Anterior cingulate cortex (tissue), 58 donors: ENCODE results near the gene SPHK1.

Experiments
- DNase-seq, 58 donors: peaks; one replicate each; lab custom pipeline; 2025; lab: John Stamatoyannopoulos, UW

The SPHK1 gene

DNA sequence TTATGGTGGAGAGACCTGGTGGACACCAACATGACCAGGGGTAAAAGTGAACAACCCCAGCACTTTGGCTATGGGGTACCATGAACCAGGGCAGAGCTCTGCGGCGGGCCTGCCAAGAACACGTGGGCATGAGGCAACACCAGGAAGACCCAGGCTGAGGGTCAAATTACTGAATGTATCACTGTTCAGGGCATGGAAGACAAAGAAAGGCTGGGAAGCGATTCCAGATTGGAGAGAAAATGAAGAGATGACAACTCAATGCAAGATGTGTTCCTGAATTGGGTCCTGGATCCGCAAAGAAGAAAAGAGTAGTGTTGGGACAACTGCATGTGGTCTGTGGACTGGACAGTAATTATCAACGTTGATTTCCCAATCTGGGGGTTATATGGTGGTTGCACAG is 19.8 kb downstream of the SPHK1 start:
- DNase-seq: peak in 1 of 58 donors; percentile 23

DNA sequence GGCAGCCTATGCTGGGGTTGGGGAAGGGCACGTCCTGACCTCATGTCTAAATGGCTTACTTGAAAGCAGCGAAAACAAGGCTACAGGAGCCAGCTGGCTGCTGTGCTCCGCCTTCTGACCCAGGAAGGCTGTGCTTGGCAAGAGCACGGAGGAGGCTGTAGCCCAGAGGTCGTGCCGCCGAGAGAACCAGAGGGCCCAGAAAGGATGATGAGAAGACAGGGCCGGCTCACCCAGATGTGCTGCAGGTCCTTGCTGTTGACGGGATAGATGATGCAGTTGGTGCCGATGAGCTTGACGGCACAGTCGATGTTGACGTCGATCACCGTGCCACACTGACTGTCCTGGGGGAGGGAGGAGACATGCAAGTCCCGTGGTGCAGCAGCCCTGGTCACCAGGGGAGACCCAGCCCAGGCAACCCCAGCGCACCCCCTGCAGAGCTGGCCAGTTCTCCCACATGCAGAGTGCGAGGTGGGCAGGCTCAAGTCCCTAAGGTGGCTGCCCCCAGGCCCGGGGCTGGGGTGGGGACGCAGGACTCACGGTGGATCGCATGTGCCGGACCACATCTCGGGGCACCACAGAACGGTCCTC is 20.7 kb downstream of the SPHK1 start:
- DNase-seq: no peak

DNA sequence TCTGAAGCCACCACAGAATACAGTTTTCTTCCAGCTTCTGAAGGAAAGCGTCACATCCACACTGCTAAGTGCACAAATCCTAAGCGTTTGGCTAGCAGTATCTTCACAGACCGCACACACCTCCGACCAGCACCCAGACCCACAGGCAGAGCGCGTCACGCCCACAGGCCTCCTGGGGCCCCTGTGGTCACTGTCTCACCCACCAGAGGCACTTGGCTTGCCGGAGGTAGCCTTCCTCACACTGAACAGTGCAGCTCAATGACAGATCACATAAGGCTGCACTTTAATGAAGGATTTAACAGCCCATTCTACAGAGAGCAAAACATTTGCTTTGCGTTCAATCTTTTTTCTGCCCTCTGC is 21.2 kb downstream of the SPHK1 start:
- DNase-seq: no peak

DNA sequence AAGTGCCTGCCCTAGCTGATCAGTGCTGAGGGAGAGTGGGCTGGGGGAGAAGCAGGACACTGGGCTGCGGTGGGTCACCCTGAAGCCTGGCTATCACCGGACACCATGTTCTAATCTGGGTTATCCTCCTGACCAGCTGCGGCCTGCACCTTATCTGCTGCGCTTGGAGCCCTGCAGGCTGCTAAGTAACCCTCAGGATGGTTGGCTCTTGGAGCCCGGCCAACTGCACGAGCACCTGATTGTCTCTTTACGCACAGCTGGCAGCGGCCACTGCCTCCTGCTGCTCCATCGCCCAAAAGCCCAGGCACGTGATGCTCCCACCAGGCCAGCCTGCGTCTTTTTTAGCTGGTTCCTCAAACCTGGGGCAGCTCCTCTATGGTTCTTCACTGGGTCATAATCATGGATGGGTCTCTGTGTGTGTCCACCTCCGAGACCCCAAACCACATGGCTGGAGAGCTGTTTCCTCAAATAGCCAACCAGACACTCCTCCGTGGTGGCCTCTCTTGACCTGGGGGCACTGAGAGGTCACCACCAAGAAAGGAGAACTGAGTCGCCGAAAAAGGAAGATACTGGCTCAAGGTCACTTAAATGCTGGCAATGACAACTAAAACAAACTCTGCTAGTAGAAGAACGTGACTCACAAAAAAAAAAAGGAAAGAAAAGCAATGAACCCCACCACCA is 21.7 kb downstream of the SPHK1 start:
- DNase-seq: peak in 1 of 58 donors; percentile 21

DNA sequence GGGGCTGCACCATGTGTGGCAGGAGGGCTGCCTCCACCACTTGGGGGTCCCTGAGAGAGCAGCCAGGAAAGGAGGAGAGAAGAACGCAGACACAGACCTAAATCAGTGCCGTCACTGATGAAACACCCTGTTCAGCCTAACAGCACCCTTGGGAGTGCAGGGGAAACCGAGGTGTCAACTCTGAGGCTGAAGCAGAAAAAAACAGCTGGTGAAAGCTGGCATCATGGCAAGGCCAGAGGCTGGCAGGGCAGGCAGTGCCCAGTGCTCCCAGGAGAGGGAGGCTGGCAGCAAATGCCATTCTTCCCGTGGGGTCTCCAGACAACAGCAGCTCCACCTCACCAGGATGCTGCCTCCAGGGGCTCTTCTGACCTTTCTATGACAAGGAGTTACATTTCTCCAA is 23.1 kb downstream of the SPHK1 start:
- DNase-seq: no peak

DNA sequence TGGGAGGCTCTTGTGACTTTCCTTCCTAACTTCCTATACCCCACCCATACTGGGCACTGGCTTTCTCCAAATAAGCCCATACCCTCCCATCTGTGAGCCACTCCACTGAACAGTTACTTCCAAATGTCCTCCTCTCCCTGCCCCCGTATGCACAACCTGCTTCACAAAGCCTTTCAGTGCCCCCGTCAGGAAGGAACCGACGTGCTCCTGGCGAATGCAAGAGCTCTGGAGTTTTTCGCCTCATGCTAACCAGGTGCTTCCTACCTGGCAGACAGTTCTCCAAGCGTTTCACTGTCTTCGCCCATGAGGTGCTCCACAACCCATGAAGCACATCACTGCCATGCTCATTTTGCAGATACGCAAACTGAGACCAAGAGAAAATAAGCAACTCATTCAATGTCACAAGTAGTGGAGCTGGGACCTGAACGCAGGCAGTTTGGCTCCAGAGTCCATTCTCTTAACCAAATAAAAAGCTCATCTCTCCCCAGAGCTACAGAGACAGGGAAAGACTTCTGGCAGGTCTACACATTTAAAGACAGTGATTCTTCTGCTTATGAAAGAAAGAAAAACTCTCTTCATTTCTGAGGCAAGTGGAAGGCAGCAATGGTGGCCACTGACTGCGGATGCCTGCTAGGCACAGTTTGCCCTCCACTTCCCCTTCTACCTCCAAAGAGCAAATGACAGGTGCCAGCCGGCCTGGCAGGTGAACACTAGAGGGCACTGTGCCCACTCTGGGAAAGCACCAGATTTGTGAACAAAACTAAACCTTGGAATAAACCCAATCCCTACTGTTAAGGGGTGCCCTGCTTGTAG is 23.8 kb downstream of the SPHK1 start:
- DNase-seq: peak in 11 of 58 donors; percentile 10 to 57 (median 32)

DNA sequence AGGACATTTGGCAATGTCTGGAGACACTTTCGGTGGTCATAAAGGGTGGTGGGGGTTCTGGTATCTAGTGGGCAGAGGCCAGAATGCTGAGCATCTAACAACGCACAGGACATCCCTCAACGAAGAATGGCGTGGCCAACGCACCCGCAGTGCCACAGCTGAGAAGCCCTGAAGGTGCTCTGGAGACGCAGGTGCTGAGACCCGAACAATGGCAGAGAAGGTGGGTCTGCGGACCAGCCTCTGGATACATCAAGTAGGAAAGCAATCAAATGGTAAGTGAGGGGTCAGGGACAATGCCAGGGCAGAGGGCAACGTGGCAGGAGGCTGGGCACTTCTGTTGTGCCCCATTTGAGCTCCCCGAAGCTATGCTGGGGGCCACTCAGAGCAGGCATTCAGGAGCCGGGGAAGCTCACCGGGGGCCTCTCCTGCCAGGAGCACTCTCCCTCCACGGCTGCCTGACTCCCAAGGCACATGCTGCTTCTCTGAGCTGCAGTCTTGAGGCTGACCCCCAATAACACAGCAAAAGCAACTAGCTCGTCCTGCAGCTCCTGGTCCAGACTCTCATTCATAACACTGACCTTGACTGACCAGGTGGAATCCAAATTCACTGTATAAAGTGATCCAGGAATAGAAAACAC is 26.0 kb downstream of the SPHK1 start:
- DNase-seq: no peak

DNA sequence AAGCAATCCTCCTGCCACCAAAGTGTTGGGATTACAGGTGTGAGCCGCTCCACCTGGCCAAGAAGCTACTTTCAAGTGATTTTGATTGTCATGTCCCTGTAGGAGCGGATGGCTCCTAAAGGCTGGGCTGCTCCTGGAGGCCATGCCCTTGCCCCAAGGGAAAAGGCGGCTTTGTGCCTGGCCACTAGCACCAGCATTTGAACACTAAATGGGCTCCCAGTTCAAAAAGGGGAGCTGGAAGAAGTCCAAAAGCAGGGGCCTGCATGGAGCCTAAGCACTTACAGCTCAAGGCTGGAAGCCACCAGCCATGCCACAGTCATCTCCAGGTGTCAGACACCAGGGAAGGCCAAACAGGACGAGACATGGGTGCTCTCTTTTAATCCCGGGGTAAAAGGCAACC is 26.8 kb downstream of the SPHK1 start:
- no peak for DNase-seq

DNA sequence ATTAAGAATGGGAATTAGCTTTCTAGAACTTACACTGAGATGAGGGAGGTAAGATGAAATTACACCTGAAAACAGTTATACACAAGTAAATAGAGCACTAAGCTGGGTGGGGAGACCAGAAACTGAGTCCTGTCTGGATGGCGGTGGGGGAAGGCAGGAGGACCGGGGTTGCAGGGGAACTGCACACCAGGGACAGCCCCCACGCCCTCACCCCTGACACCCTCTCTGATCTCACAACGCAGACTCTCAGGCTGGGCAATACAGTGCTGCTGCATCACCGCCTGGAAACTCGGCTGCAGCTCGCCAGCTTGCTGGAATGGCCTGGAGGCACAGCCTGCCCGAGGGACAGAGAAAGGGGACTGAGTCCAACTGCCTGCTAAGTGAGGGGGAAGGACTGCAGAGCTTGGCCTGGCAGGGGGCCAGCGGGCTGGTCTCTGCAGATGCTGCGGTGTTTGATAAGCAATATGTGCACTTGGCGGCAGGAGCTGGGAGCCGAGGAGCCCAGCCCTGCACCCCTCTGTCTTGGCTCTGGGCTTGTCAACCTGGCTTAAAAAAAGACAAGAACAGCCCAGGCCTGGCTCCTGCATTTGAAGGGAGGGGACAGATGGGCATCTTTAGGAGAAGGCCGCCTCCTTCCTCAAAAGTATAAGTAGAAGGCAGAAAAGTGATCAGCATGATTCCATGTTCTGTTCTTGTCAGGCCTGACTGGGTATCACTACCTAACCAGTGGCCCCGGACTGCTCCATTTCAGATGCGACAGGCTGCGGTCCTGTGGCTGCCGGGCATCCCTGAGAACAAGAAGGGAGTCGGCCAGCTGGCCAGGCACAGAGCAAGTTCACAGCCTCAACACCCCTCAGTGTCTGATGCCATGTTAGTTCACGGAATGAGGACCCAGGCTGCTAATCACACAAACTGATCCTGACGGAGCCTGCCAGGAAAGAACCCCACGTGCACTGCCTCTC is 30.2 kb downstream of the SPHK1 start:
- DNase-seq: peak in 50 of 58 donors; percentile 16 to 79 (median 48)

DNA sequence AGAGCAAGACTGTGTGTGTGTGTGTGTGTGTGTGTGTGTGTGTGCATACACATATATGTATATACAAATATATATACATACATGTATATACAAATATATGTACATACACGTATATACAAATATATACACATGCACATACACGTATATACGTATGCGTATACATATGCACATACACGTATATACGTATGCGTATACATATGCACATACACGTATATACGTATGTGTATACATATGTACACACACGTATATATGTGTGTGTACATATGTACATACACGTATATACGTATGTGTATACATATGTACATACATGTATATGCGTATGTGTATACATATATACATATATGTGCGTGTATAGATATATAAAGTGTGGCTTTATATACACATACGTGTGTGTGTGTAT is 31.4 kb downstream of the SPHK1 start:
- DNase-seq: no peak

DNA sequence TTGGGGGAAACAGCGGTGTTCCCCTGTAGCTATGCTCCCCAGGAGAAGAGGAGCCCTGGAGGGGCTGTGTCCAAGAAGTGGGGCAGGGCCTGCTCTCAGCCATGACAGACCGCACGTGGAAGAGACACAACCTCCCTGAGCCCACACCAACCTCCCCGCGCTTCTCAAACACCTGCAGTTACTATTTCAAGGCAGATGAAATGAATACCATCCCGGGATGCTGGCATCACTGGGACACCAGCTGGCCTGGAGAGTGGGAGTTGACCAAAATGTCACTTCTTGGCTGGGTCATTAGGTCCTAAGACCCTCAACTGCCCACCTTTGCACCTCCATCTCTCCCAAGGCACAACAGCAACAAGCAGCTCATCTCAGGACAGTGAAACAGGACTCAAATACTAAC is 32.0 kb downstream of the SPHK1 start:
- DNase-seq: no peak

DNA sequence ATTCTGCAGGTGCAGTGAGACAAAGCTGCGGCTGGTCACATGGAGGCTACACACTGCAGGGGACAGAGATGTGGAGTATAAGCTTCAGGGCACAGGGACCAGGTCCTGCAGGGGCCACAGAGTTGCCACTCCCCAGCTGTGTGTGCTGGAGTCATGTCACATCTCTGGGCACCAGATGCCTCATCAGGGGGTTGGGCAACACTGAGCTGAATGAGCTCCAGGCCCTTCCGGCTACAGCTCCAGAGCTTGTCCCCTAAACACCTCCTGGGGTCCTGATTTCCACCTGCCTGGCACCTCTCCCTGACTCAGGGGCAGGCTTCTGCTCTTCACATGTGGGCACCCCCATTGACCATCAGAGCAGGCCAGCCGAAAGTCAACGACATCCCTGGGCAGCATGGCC is 32.5 kb downstream of the SPHK1 start:
- no peak for DNase-seq

DNA sequence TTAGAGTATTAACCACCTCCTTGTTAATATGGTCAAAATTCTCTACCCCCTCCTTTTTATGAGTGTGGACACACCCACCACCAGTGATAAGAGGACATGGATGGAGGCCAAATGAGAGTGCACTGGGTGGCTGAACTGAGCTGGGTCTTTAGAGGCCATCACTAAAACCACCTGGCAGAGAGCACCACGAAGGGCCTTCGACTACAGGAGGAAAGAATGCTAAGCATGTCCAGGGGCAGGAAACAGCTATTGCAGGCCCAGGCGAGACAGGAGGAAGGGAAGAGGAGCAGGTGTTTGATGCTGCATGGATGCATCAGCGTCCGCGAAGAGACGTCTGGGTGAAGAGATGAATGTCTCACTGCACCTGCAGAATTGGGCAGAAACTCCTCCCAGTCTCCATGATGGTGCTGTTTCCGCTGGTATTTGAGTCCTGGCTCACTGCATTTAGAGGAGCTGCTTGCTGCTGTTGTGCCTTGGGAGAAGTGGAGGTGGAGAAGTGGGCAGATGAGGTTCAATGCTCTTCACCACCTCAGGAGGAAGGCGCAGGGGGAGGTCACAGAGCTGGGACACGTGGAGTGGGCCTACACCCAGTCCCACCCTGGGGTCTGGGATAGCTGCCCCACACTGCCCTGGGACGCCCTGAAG is 33.2 kb downstream of the SPHK1 start:
- no peak for DNase-seq

DNA sequence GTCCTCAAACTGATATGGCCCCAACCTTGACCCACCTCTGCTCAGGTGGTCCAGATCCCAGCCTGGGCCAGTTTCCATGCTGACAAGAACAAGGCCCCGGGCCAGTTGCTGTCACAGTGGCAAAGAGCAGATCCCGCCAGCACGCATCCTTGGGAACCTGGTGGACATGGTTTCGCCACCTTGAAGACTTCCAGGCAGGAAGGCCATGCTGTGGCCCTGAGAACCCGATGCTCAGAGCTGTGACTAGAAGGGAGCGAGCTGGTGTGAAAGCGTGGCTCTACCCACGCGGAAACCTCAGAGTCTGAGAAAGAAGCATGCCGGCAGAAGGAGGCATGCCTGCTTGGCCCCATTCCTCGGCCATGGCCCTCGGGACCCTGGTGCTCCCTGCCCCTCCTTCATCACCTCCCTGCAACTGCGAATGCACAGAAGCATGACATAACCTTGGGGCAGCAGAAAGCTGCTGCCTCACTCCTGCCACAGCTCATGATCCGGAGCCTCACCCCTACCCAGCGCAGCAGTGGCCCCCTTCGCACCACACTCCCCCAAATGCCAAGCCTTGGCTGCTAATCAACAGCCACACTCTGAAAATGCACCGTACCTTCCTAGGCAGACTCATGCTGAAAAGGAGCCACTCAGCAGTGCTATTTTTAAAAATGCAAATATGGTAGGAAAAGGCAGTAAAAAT is 35.3 kb downstream of the SPHK1 start:
- peak in 5 of 58 donors; percentile 17 to 49 (median 27) for DNase-seq

DNA sequence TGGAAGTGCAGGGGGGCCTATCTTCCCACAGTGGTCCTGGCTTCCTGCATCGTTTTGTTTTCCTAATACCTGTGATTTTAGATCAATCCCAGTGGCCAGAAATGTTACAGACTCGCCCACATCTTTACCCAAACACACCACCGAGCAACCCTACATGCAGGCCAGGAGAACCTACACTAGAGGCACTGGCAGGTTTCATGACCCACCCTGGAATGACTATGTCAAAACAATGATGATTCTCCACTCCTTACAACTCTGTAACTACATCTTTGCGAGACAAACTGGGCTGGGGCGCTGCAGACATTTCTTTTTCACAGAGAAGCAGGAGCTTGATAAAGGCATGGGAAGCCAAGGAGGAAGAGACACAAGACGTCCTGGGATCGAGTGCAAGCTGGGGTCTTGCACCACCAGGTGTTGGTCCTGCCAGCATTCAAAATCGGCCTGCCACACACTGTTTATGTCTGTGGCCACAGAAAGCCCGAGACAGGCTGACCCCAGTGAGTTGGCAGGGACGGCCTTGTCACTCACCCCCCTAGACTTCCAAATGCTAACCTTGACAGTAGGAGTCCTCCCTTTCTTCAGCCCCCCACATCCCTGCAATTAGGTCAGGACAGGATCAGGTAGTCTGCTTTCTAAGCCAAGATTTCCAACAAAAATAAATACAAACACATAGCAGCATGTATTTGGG is 36.1 kb downstream of the SPHK1 start:
- no peak for DNase-seq

DNA sequence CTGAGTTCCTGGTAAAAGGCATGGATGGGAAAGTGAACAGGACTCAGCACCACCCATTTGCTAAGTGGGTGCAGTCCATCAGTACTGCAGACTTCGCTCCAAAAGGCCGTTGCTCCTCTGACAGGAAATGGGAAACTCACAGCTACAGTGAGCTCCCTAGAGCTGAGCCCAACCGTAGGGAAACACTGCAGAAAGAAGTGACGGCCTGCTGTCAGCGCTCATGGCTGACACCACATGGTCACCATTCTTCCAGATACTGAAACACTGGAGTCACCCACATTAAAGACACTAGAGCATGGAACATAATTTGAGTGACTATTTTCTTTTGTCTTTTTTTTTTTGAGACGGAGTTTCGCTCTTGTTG is 36.6 kb downstream of the SPHK1 start:
- no peak for DNase-seq

DNA sequence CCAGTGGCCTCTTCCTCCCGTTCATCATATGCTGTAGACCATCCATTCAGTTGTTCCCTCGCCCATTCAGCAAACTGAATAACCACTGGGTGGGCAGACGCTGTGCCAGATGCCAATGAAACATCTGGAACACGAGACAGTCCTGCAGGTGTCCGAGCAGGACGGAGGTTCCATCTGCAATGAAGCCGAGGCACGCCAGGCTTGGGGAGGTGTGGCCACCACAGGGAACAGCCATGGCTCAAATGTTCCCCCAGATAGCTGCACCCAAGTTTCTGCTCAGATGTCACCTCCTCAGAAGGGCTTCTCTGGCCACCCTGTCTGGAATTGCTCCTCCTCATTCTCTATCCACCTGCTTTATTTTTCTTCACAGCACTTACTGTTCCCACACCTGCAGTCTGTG is 38.0 kb downstream of the SPHK1 start:
- no peak for DNase-seq

DNA sequence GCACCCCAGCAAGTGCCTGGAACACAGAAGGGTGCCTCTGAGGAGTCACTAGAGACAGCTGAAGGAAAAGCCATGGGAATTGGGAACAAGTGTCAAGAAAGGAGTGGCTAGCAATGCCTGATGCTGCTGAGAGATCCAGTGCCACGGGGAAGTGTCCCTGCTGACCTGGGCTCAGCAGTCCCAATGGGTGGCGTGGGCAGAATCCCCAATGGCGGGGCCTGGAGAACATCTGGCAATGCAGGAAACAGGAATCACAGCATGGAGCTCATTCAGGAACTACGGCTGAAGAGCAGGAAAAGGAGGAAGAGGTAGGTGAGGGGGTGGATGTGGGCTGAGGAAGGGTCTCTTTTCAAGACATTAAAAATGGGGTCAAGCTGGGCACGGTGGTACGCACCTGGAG is 38.5 kb downstream of the SPHK1 start:
- no peak for DNase-seq

DNA sequence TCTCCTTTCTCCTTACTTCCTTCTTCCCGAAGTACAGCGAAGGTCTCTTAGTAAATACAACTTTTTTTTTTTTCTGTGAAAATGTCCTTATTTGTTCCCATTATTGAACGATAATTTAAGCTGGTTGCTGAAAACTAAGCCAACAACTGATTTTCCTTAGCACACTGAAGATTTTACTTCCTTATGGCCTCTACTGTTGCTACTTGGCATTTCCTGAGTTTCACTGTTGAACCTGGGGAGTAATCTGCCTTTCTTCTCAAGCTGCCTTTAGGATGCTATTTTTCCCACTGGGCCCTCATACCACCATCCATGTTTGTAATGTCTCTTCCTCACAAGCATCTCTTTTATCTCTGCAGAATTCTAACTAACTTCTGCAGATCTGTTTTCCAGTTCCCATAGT is 42.4 kb downstream of the SPHK1 start:
- no peak for DNase-seq
